ENCODE results near the gene C19orf73. TPM values are rescaled to one million over a fixed set of nuclear protein-coding genes. Genes with fewer than 3 reads are reported as not detected.

C19orf73 gene
- total and polyA plus RNA-seq, 9 of the 15 experiments (the other 6 are each of a cell fraction or from before 2014, with no cell fraction given): 0.08 to 7.4 (median 1.4) TPM

- TF ChIP-seq CREM (IDR thresholded peaks at IDR 0.05; ENCODE audit: low read depth) (no peak; the same call in 1 of the 2 replicates), ATF4 (CRISPR knock-in tag; IDR thresholded peaks at IDR 0.05) (no peak), SMAD3 (CRISPR knock-in tag; conservative IDR thresholded peaks at IDR 0.05) (no peak), SMC3 (conservative IDR thresholded peaks at IDR 0.05; ENCODE audit: insufficient read depth, low read depth, low read length) (0 out of 2 replicates have a peak, but pooled peaks have one; percentile 21), CBFB (CRISPR knock-in tag; IDR thresholded peaks at IDR 0.05) (no peak), BCOR (IDR thresholded peaks at IDR 0.05) (peak; percentile 50; the same call in 1 of the 2 replicates), ZNF699 (CRISPR knock-in tag; IDR thresholded peaks at IDR 0.05; ENCODE audit: insufficient replicate concordance) (no peak), COPS2 (conservative IDR thresholded peaks at IDR 0.05) (no peak), ZBTB49 (CRISPR knock-in tag; IDR thresholded peaks at IDR 0.05; ENCODE audit: borderline replicate concordance) (no peak), ILK (tag; IDR thresholded peaks at IDR 0.05; ENCODE audit: borderline replicate concordance, low read depth) (no peak), POLR2H (tag; IDR thresholded peaks at IDR 0.05; ENCODE audit: low read depth) (no peak), HCFC1 (IDR thresholded peaks at IDR 0.05; ENCODE audit: low read depth, low read length) (peak; percentile 41; the same call in 1 of the 2 replicates), CAMTA2 (CRISPR knock-in tag; conservative IDR thresholded peaks at IDR 0.05) (no peak), RBM22 (IDR thresholded peaks at IDR 0.05; ENCODE audit: low read depth, low read length, poor library complexity, severe bottlenecking) (no peak), CEBPB (tag; IDR thresholded peaks at IDR 0.05) (peak; percentile 90), ZSCAN32 (CRISPR knock-in tag; IDR thresholded peaks at IDR 0.05) (no peak), HSF4 (CRISPR knock-in tag; IDR thresholded peaks at IDR 0.05; ENCODE audit: borderline replicate concordance) (no peak), DIDO1 (tag; IDR thresholded peaks at IDR 0.05; ENCODE audit: low read depth) (no peak), PHB2 (IDR thresholded peaks at IDR 0.05; ENCODE audit: low read depth) (no peak), IFI16 (CRISPR knock-in tag; IDR thresholded peaks at IDR 0.05) (no peak), SAFB (IDR thresholded peaks at IDR 0.05; ENCODE audit: borderline replicate concordance, low read depth, low read length) (no peak)
- TF ChIP-seq, protein P1, sequence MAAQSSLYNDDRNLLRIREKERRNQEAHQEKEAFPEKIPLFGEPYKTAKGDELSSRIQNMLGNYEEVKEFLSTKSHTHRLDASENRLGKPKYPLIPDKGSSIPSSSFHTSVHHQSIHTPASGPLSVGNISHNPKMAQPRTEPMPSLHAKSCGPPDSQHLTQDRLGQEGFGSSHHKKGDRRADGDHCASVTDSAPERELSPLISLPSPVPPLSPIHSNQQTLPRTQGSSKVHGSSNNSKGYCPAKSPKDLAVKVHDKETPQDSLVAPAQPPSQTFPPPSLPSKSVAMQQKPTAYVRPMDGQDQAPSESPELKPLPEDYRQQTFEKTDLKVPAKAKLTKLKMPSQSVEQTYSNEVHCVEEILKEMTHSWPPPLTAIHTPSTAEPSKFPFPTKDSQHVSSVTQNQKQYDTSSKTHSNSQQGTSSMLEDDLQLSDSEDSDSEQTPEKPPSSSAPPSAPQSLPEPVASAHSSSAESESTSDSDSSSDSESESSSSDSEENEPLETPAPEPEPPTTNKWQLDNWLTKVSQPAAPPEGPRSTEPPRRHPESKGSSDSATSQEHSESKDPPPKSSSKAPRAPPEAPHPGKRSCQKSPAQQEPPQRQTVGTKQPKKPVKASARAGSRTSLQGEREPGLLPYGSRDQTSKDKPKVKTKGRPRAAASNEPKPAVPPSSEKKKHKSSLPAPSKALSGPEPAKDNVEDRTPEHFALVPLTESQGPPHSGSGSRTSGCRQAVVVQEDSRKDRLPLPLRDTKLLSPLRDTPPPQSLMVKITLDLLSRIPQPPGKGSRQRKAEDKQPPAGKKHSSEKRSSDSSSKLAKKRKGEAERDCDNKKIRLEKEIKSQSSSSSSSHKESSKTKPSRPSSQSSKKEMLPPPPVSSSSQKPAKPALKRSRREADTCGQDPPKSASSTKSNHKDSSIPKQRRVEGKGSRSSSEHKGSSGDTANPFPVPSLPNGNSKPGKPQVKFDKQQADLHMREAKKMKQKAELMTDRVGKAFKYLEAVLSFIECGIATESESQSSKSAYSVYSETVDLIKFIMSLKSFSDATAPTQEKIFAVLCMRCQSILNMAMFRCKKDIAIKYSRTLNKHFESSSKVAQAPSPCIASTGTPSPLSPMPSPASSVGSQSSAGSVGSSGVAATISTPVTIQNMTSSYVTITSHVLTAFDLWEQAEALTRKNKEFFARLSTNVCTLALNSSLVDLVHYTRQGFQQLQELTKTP (IDR thresholded peaks at IDR 0.05; ENCODE audit: low read depth in 1 of 2, partially characterized antibody in 2 of 2): peak in 1 of 2 experiments; percentile 70
Measured at GRCh38 chr19:49113762-49114629, 4.9 kb downstream of the C19orf73 start, which contains the start of gene LIN7B (continued).

Measured in K562 (cell line).